Osteocyte (in vitro differentiated cells): ENCODE results near the gene FBXL4. TPM values are rescaled to one million over a fixed set of nuclear protein-coding genes. Genes with fewer than 3 reads are reported as not detected.
A peak's percentile ranks its signal among the peaks of the same experiment; 100 is the strongest.

Experiments
- DNase-seq: peaks from one replicate; pipeline ENCODE4 v3.0.0; 2021; ENCODE audit warnings: mixed read lengths; ENCODE audit not compliant: unreplicated experiment; ENCODE audit errors: extremely low spot score
- H3K27ac Mint-ChIP-seq: one replicate; pipeline ENCODE4 v1.8.0; 2021; ENCODE audit warnings: mild to moderate bottlenecking, mixed read lengths; ENCODE audit not compliant: unreplicated experiment
- H3K27me3 Mint-ChIP-seq: one replicate; pipeline ENCODE4 v1.8.0; 2021; ENCODE audit warnings: mixed read lengths; ENCODE audit not compliant: unreplicated experiment
- H3K36me3 Mint-ChIP-seq: one replicate; pipeline ENCODE4 v1.8.0; 2021; ENCODE audit warnings: mixed read lengths; ENCODE audit not compliant: unreplicated experiment
- H3K4me1 Mint-ChIP-seq: one replicate; pipeline ENCODE4 v1.8.0; 2021; ENCODE audit warnings: mixed read lengths; ENCODE audit not compliant: unreplicated experiment
- H3K4me3 Mint-ChIP-seq: one replicate; pipeline ENCODE4 v1.8.0; 2021; ENCODE audit warnings: mild to moderate bottlenecking, moderate library complexity, mixed read lengths; ENCODE audit not compliant: unreplicated experiment
- H3K9me3 Mint-ChIP-seq: one replicate; pipeline ENCODE4 v1.8.0; 2021; ENCODE audit warnings: mixed read lengths; ENCODE audit not compliant: unreplicated experiment
- CTCF ChIP-seq: fragments of 200-600 bp; sonication (generic); IDR thresholded peaks from 2 replicates; pipeline ENCODE4 v1.5.0; 2021; ENCODE audit warnings: antibody characterized with exemption, mild to moderate bottlenecking, moderate library complexity
- total RNA-seq: library from RNA; stranded (reverse); gene quantifications from 2 replicates; pipeline ENCODE4 v1.2.1, GENCODE V29; 2021

The FBXL4 gene
- total RNA-seq, 1 donor from 2014 or later: 16.6 TPM

GRCh38 chr6:98827295-98828159 lies 120.2 kb downstream of the FBXL4 start:
- no peak for TF ChIP-seq CTCF
- Mint-ChIP-seq H3K9me3 (no peaks in the 10 kb centered on the region), H3K27me3 (peaks cover 85% of the 10 kb centered on the region), H3K4me1 (peaks cover 34% of the 10 kb centered on the region), H3K4me3 (no peak overlapping the region), H3K27ac (no peak overlapping the region), H3K36me3 (no peaks in the 10 kb centered on the region)
- DNase-seq: no peak

- DNase-seq: no peak
- Mint-ChIP-seq H3K9me3 (no peaks in the 10 kb centered on the region), H3K4me3 (no peak overlapping the region), H3K36me3 (no peaks in the 10 kb centered on the region), H3K27me3 (peaks cover 88% of the 10 kb centered on the region), H3K27ac (no peak overlapping the region), H3K4me1 (peaks cover 25% of the 10 kb centered on the region)
- TF ChIP-seq CTCF: no peak
Observed at GRCh38 chr6:98825600-98826230, 122.0 kb downstream of the FBXL4 start.

- Mint-ChIP-seq H3K27me3 (peaks cover 85% of the 10 kb centered on the region), H3K4me1 (peaks cover 22% of the 10 kb centered on the region), H3K4me3 (peak overlapping the region; percentile 49), H3K36me3 (no peaks in the 10 kb centered on the region), H3K27ac (no peak overlapping the region), H3K9me3 (no peaks in the 10 kb centered on the region)
- DNase-seq: no peak
- no peak for TF ChIP-seq CTCF
Observed at GRCh38 chr6:98824902-98825599, 122.7 kb downstream of the FBXL4 start.

GRCh38 chr6:98824162-98824901 lies 123.4 kb downstream of the FBXL4 start:
- H3K36me3 Mint-ChIP-seq: no peaks in the 10 kb centered on the region
- H3K4me1 Mint-ChIP-seq: peaks cover 22% of the 10 kb centered on the region
- peaks cover 86% of the 10 kb centered on the region for H3K27me3 Mint-ChIP-seq
- no peak for TF ChIP-seq CTCF
- no peak for DNase-seq
- peak overlapping the region; percentile 32 for H3K4me3 Mint-ChIP-seq
- no peak overlapping the region for H3K27ac Mint-ChIP-seq
- no peaks in the 10 kb centered on the region for H3K9me3 Mint-ChIP-seq
